GM12878 (cell line): Measurements from ENCODE around the gene MTSS2. TPM values are rescaled to one million over a fixed set of nuclear protein-coding genes. Genes with fewer than 3 reads are reported as not detected.

Experiments
- ATAC-seq: fragments of 200-7000 bp; cut with Tn5 transposase; 3 replicates; pipeline ENCODE4 v1.9.1; 2020; ENCODE audit warnings: mild to moderate bottlenecking, moderate library complexity
- BruUV-seq: library from RNA; stranded (reverse); fragments of 400-500 nt; replicated peaks from 2 replicates; lab custom pipeline; 2021; lab: Mats Ljungman, UMichigan
- CTCF ChIA-PET: fragments of 300-600 bp; sonication (Branson Sonifier 250); formaldehyde crosslinking; extraction: SDS; loops from one replicate; lab custom pipeline; 2021; ENCODE audit warnings: inconsistent platforms; lab: Yijun Ruan, JAX
- POLR2A ChIA-PET: fragments of 350-600 bp; formaldehyde crosslinking; extraction: SDS; loops from one replicate; lab custom pipeline; 2021; ENCODE audit warnings: inconsistent platforms; lab: Charles Lee
- RAD21 ChIA-PET: fragments of 300-600 bp; sonication (Branson Sonifier 250); formaldehyde crosslinking; loops from one replicate; lab custom pipeline; 2023; ENCODE audit warnings: antibody characterized with exemption; ENCODE audit not compliant: unreplicated experiment; lab: Charles Lee
- SMC1A ChIA-PET: fragments of 300-600 bp; sonication (Branson Sonifier 250); formaldehyde crosslinking; loops from one replicate; lab custom pipeline; 2023; ENCODE audit not compliant: unreplicated experiment, uncharacterized antibody; lab: Charles Lee
- DNase-seq: peaks from one replicate; pipeline ENCODE4 v3.0.0-alpha.2; 2011; ENCODE audit warnings: low read depth, low spot score
- FAIRE-seq: peaks from 3 replicates; lab custom pipeline; 2011; peaks lifted over from hg19 to GRCh38; lab: Jason Lieb, UNC
- H2AFZ ChIP-seq: 2 replicates; pipeline ENCODE4 v1.6.0; 2011; ENCODE audit warnings: low read depth, low read length, control low read depth; ENCODE audit not compliant: control insufficient read depth
- H3K27ac ChIP-seq: 2 replicates; pipeline ENCODE4 v1.5.1; 2011; ENCODE audit warnings: control low read depth; ENCODE audit not compliant: control insufficient read depth, insufficient read depth
- H3K27me3 ChIP-seq, 2 experiments: replicated peaks in 1 of 2; 2 replicates each; pipeline versions ENCODE4 v1.6.0 to v1.6.1; 2011; ENCODE audit warnings: low read length in 1 of 2; ENCODE audit not compliant: control insufficient read depth in 2 of 2, insufficient read depth in 2 of 2
- H3K36me3 ChIP-seq, 2 experiments: 2 replicates each; pipeline ENCODE4 v1.5.1; 2011; ENCODE audit warnings: low read length in 1 of 2; ENCODE audit not compliant: control insufficient read depth in 2 of 2, insufficient read depth in 2 of 2
- H3K4me1 ChIP-seq: 2 replicates; pipeline ENCODE4 v1.6.1; 2011; ENCODE audit warnings: mild to moderate bottlenecking, low read length, moderate library complexity, mixed read lengths; ENCODE audit not compliant: control insufficient read depth, insufficient read depth
- H3K4me2 ChIP-seq: 2 replicates; pipeline ENCODE4 v1.6.0; 2011; ENCODE audit warnings: control low read depth; ENCODE audit not compliant: control insufficient read depth, insufficient read depth
- H3K4me3 ChIP-seq: fragments of 200-600 bp; sonication (generic); 2 replicates; pipeline ENCODE4 v1.5.1; 2016
- H3K79me2 ChIP-seq: 2 replicates; pipeline ENCODE4 v1.6.0; 2011; ENCODE audit warnings: low read length; ENCODE audit not compliant: control insufficient read depth, insufficient read depth
- H3K9ac ChIP-seq: 2 replicates; pipeline ENCODE4 v1.8.0; 2011; ENCODE audit warnings: low read length, control low read depth, mixed read lengths; ENCODE audit not compliant: control insufficient read depth, insufficient read depth
- H3K9me3 ChIP-seq: replicated peaks from 3 replicates; pipeline ENCODE4 v1.5.1; 2011; ENCODE audit warnings: mild to moderate bottlenecking, low read length; ENCODE audit not compliant: control insufficient read depth, insufficient read depth
- H4K20me1 ChIP-seq: 2 replicates; pipeline ENCODE4 v1.6.0; 2011; ENCODE audit not compliant: control insufficient read depth, insufficient read depth
- ASH2L ChIP-seq: fragments of 300-600, 200-600 bp; sonication (generic); IDR thresholded peaks from 2 replicates; pipeline ENCODE4 v1.6.1; 2017; ENCODE audit warnings: low read depth, mild to moderate bottlenecking, borderline replicate concordance
- E4F1 ChIP-seq: fragments of 450-650 bp; IDR thresholded peaks from 2 replicates; pipeline ENCODE4 v1.6.1; 2018; ENCODE audit warnings: borderline replicate concordance, mild to moderate bottlenecking; ENCODE audit not compliant: partially characterized antibody
- ELK1 ChIP-seq: IDR thresholded peaks from 2 replicates; pipeline ENCODE4 v1.6.1; 2012; ENCODE audit warnings: low read depth, low read length, improper control_type of control experiment
- EZH2 ChIP-seq: IDR thresholded peaks from 2 replicates; pipeline ENCODE4 v1.6.1; 2012; ENCODE audit warnings: low read depth, mild to moderate bottlenecking, control low read depth, inconsistent platforms, low read length, borderline replicate concordance; ENCODE audit not compliant: control insufficient read depth
- FOXM1 ChIP-seq: IDR thresholded peaks from 2 replicates; pipeline ENCODE4 v1.6.1; 2012; ENCODE audit warnings: low read depth, mild to moderate bottlenecking, inconsistent platforms, low read length, moderate library complexity
- JUNB ChIP-seq: IDR thresholded peaks from 2 replicates; pipeline ENCODE4 v1.6.1; 2016; ENCODE audit warnings: antibody characterized with exemption, mild to moderate bottlenecking
- MLLT1 ChIP-seq: fragments of 450-650 bp; IDR thresholded peaks from 2 replicates; pipeline ENCODE4 v1.6.1; 2016; ENCODE audit warnings: mild to moderate bottlenecking
- MYC ChIP-seq: IDR thresholded peaks from 2 replicates; pipeline ENCODE4 v1.6.1; 2011; ENCODE audit warnings: mild to moderate bottlenecking, low read length, moderate library complexity, inconsistent platforms; ENCODE audit not compliant: insufficient read depth, insufficient replicate concordance, insufficient read length, severe bottlenecking
- SMARCA5 ChIP-seq: fragments of 450-650 bp; IDR thresholded peaks from 2 replicates; pipeline ENCODE4 v1.6.1; 2017; ENCODE audit warnings: mild to moderate bottlenecking
- TBL1XR1 ChIP-seq: IDR thresholded peaks from 2 replicates; pipeline ENCODE4 v1.6.1; 2012; ENCODE audit warnings: low read depth, low read length, improper control_type of control experiment
- ZNF217 ChIP-seq: fragments of 450-650 bp; IDR thresholded peaks from 2 replicates; pipeline ENCODE4 v1.6.1; 2017; ENCODE audit warnings: antibody characterized with exemption, mild to moderate bottlenecking
- ZNF687 ChIP-seq: fragments of 450-650 bp; IDR thresholded peaks from 2 replicates; pipeline ENCODE4 v1.6.1; 2017; ENCODE audit warnings: mild to moderate bottlenecking, moderate library complexity
- WGBS: methylation state at CpG from one replicate; pipeline ENCODE4 v1.1.6; 2016; ENCODE audit warnings: low lambda C conversion rate; ENCODE audit not compliant: insufficient replicate concordance, insufficient coverage; ENCODE audit errors: missing lambda C conversion rate; 5-methylcytosine and 5-hydroxymethylcytosine counted together
- in situ Hi-C: fragments of 300-500 bp; cut with MboI; formaldehyde crosslinking; loops from 9 replicates; pipeline ENCODE4 v1.14.3; 2018; ENCODE audit warnings: mixed read lengths
- intact Hi-C: fragments of 100-400 bp; cut with micrococcal nuclease; formaldehyde crosslinking; loops from one replicate; pipeline ENCODE4 v1.14.2; 2022; ENCODE audit not compliant: unreplicated experiment
- polyA plus RNA-seq, 11 experiments: library from polyadenylated mRNA; depleted of rRNA in 4 of 11; unstranded in 6 of 11; stranded (reverse) in 5 of 11; fragments of >200 nt; fragmentation: Nextera tagmentation in 4 of 11; fragmentation: Illumina TruSeq in 1 of 11; extraction: Ambion mirVana in 4 of 11; extraction: Trizol in 1 of 11; gene quantifications; 1 replicate in 1 of 11; 2 replicates in 10 of 11; pipeline versions ENCODE4 v1.2.1 to v1.2.3, GENCODE V29; 2011 to 2016; ENCODE audit warnings: inconsistent platforms in 2 of 11, missing spikeins in 2 of 11, low read depth in 1 of 11
- total RNA-seq, 4 experiments: library from RNA; depleted of rRNA in 3 of 4; stranded (reverse); fragments of >200 nt in 3 of 4; fragmentation: Illumina TruSeq in 1 of 4; extraction: Trizol in 1 of 4; gene quantifications; 2 replicates each; pipeline versions ENCODE4 v1.2.1 to v1.2.3, GENCODE V29; 2013 to 2021

Gene MTSS2
- total and polyA plus RNA-seq, 10 of the 15 experiments (the other 5 are each of a cell fraction or from before 2014, with no cell fraction given): under 0.01 to 0.51 (median 0.14) TPM; not detected in 4

GRCh38 chr16:70653406-70653805 is 32.4 kb downstream of the MTSS2 start (continued):
- TF ChIP-seq E4F1 (no peak), MLLT1 (no peak)
- TF ChIP-seq, all 136 proteins: peak for 0

- Histone ChIP-seq H2AFZ (no peak overlapping the region), H3K9me3 (no peaks in the 10 kb centered on the region), H3K27ac (no peak overlapping the region), H3K36me3 (no peaks in the 10 kb centered on the region), H3K9ac (no peak overlapping the region), H3K4me3 (no peak overlapping the region), H3K4me1 (no peaks in the 10 kb centered on the region), H3K4me2 (no peak overlapping the region), H3K79me2 (no peaks in the 10 kb centered on the region), H4K20me1 (no peaks in the 10 kb centered on the region), H3K27me3 (no peaks in the 10 kb centered on the region)
- ChIA-PET RAD21 (interaction anchor here (0.8 to 1.2 kb wide), 6 partner anchors 95 to 321 kb away, joined by 3 to 9 read pairs (median 4); no protein-coding TSS in a partner anchor), CTCF (interaction anchor here (1.0 to 3.3 kb wide), 12 partner anchors 38 to 488 kb away, joined by 3 to 28 read pairs (median 6); partner anchors contain the start of gene DDX19A), POLR2A (interaction anchor here (1.4 kb wide), 1 partner anchor 306 kb away, joined by 3 read pairs; the partner anchor contains the start of gene DDX19A), SMC1A (interaction anchor here (1.1 to 1.7 kb wide), 4 partner anchors 78 to 327 kb away, joined by 3 to 12 read pairs (median 4); no protein-coding TSS in a partner anchor)
- DNase-seq (no peak), FAIRE-seq (no peak), ATAC-seq (peak; percentile 20; the same call in 2 of the 3 replicates)
- 11% methylated on average over 2 of the region's 2 CpGs for WGBS
- in situ Hi-C loops: loop anchor here (5.0 kb wide), 1 partner anchor 285 kb away; no protein-coding TSS in a partner anchor
- BruUV-seq: no TSS peak
- intact Hi-C loops: loop anchor here (2.0 to 10.0 kb wide), 4 partner anchors 75 to 488 kb away; no protein-coding TSS in a partner anchor
- TF ChIP-seq MYC (no peak), JUNB (no peak), ASH2L (no peak), EZH2 (no peak), ZNF217 (no peak), ELK1 (no peak), SMARCA5 (no peak), TBL1XR1 (no peak), FOXM1 (no peak), ZNF687 (no peak)
Measured at GRCh38 chr16:70652322-70652721, 33.5 kb downstream of the MTSS2 start.
